ENCODE results near the gene PAMR1.

- no peak for TF ChIP-seq RAD21 (conservative IDR thresholded peaks at IDR 0.05 in 1 of 2, IDR thresholded peaks at IDR 0.05 in 1 of 2)
- TF ChIP-seq, protein P1, sequence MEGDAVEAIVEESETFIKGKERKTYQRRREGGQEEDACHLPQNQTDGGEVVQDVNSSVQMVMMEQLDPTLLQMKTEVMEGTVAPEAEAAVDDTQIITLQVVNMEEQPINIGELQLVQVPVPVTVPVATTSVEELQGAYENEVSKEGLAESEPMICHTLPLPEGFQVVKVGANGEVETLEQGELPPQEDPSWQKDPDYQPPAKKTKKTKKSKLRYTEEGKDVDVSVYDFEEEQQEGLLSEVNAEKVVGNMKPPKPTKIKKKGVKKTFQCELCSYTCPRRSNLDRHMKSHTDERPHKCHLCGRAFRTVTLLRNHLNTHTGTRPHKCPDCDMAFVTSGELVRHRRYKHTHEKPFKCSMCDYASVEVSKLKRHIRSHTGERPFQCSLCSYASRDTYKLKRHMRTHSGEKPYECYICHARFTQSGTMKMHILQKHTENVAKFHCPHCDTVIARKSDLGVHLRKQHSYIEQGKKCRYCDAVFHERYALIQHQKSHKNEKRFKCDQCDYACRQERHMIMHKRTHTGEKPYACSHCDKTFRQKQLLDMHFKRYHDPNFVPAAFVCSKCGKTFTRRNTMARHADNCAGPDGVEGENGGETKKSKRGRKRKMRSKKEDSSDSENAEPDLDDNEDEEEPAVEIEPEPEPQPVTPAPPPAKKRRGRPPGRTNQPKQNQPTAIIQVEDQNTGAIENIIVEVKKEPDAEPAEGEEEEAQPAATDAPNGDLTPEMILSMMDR (IDR thresholded peaks at IDR 0.05), result no peak
- no peak for TF ChIP-seq SMC3 (IDR thresholded peaks at IDR 0.05)
- TF ChIP-seq HOXA7 (CRISPR knock-in tag; IDR thresholded peaks at IDR 0.05), result no peak
- no peak for TF ChIP-seq PHF8 (IDR thresholded peaks at IDR 0.05; ENCODE audit: borderline replicate concordance, low read depth)
- TF ChIP-seq ELK1 (IDR thresholded peaks at IDR 0.05; ENCODE audit: low read depth, low read length), result no peak
- TF ChIP-seq, protein P2, sequence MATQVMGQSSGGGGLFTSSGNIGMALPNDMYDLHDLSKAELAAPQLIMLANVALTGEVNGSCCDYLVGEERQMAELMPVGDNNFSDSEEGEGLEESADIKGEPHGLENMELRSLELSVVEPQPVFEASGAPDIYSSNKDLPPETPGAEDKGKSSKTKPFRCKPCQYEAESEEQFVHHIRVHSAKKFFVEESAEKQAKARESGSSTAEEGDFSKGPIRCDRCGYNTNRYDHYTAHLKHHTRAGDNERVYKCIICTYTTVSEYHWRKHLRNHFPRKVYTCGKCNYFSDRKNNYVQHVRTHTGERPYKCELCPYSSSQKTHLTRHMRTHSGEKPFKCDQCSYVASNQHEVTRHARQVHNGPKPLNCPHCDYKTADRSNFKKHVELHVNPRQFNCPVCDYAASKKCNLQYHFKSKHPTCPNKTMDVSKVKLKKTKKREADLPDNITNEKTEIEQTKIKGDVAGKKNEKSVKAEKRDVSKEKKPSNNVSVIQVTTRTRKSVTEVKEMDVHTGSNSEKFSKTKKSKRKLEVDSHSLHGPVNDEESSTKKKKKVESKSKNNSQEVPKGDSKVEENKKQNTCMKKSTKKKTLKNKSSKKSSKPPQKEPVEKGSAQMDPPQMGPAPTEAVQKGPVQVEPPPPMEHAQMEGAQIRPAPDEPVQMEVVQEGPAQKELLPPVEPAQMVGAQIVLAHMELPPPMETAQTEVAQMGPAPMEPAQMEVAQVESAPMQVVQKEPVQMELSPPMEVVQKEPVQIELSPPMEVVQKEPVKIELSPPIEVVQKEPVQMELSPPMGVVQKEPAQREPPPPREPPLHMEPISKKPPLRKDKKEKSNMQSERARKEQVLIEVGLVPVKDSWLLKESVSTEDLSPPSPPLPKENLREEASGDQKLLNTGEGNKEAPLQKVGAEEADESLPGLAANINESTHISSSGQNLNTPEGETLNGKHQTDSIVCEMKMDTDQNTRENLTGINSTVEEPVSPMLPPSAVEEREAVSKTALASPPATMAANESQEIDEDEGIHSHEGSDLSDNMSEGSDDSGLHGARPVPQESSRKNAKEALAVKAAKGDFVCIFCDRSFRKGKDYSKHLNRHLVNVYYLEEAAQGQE (IDR thresholded peaks at IDR 0.05), result no peak
- TF ChIP-seq ZFP36 (IDR thresholded peaks at IDR 0.05; ENCODE audit: borderline replicate concordance, partially characterized antibody), result no peak
- no peak for TF ChIP-seq CHD2 (IDR thresholded peaks at IDR 0.05; ENCODE audit: low read length, partially characterized antibody)
- no peak for TF ChIP-seq HMGXB4 (CRISPR knock-in tag; IDR thresholded peaks at IDR 0.05; ENCODE audit: borderline replicate concordance)
- no peak for TF ChIP-seq POLR2A (IDR thresholded peaks at IDR 0.05; ENCODE audit: low read length)
- TF ChIP-seq CEBPB (IDR thresholded peaks at IDR 0.05), result no peak
- TF ChIP-seq POLR2AphosphoS2 (conservative IDR thresholded peaks at IDR 0.05; ENCODE audit: low read length), result no peak
Measured at GRCh38 chr11:35393098-35393497, 132.3 kb downstream of the PAMR1 start.

Measured in A549 (cell line).